CD4-positive, alpha-beta T cell (primary cell): ENCODE results near the gene BCAR3. TPM values are rescaled to one million over a fixed set of nuclear protein-coding genes. Genes with fewer than 3 reads are reported as not detected.

Experiments
- ATAC-seq: fragments of 200-7000 bp; cut with Tn5 transposase; one replicate; pipeline ENCODE4 v1.10.0; 2022; ENCODE audit warnings: mild to moderate bottlenecking; ENCODE audit not compliant: poor library complexity
- CTCF ChIA-PET: fragments of 350-600 bp; sonication (Branson Sonifier 250); formaldehyde crosslinking; loops from one replicate; lab custom pipeline; 2021; ENCODE audit warnings: antibody characterized with exemption, inconsistent platforms; lab: Charles Lee
- POLR2A ChIA-PET: fragments of 350-600 bp; sonication (Branson Sonifier 250); formaldehyde crosslinking; loops from one replicate; lab custom pipeline; 2021; ENCODE audit warnings: antibody characterized with exemption, inconsistent platforms; lab: Charles Lee
- DNase-seq, 14 experiments: peaks; one replicate each; pipeline ENCODE4 v3.0.0-alpha.2; 2013 to 2020; ENCODE audit warnings: mixed read lengths in 2 of 14
- H3K27ac ChIP-seq, 2 donors: one replicate each; pipeline versions ENCODE4 v1.5.1 to v1.7.0; 2013; ENCODE audit warnings: low read length in 2 of 2, low read depth in 1 of 2, mild to moderate bottlenecking in 1 of 2
- H3K27me3 ChIP-seq, 2 experiments: 1 replicate in 1 of 2; 2 replicates in 1 of 2; pipeline versions ENCODE4 v1.6.1 to v1.7.0; 2013; ENCODE audit warnings: low read length in 2 of 2, control low read depth in 1 of 2, mild to moderate bottlenecking in 1 of 2, moderate library complexity in 1 of 2; ENCODE audit not compliant: insufficient read depth in 2 of 2, control insufficient read depth in 1 of 2
- H3K36me3 ChIP-seq: one replicate; pipeline ENCODE4 v1.6.1; 2013; ENCODE audit warnings: low read length, control low read depth; ENCODE audit not compliant: insufficient read depth
- H3K4me1 ChIP-seq: one replicate; pipeline ENCODE4 v1.6.1; 2013; ENCODE audit warnings: low read length, control low read depth; ENCODE audit not compliant: insufficient read depth
- H3K4me3 ChIP-seq: one replicate; pipeline ENCODE4 v1.5.1; 2013; ENCODE audit warnings: mild to moderate bottlenecking, low read length, moderate library complexity
- H3K9me3 ChIP-seq, 2 experiments: 1 replicate in 1 of 2; 2 replicates in 1 of 2; pipeline versions ENCODE4 v1.6.1 to v1.7.0; 2013; ENCODE audit warnings: low read length in 2 of 2, mild to moderate bottlenecking in 2 of 2, control low read depth in 1 of 2, moderate library complexity in 1 of 2; ENCODE audit not compliant: control insufficient read depth in 1 of 2, insufficient read depth in 1 of 2
- H3K27ac Mint-ChIP-seq: one replicate; pipeline ENCODE4 v1.8.0; 2020; ENCODE audit warnings: mixed read lengths
- H3K27me3 Mint-ChIP-seq: one replicate; pipeline ENCODE4 v1.8.0; 2021; ENCODE audit warnings: mixed read lengths
- H3K36me3 Mint-ChIP-seq: one replicate; pipeline ENCODE4 v1.8.0; 2021; ENCODE audit warnings: low read depth, mixed read lengths
- H3K4me1 Mint-ChIP-seq: one replicate; pipeline ENCODE4 v1.8.0; 2021; ENCODE audit warnings: low read depth, mixed read lengths
- H3K4me3 Mint-ChIP-seq: one replicate; pipeline ENCODE4 v1.8.0; 2020; ENCODE audit warnings: mild to moderate bottlenecking, mixed read lengths
- H3K9me3 Mint-ChIP-seq: one replicate; pipeline ENCODE4 v1.8.0; 2020; ENCODE audit warnings: mixed read lengths
- intact Hi-C, 2 experiments: fragments of 100-400 bp; cut with DNase I in 1 of 2; cut with micrococcal nuclease in 1 of 2; formaldehyde crosslinking; loops; one replicate each; pipeline versions ENCODE4 v1.15.1 to v1.9.0; 2023 to 2025; cut with DNase I, micrococcal nuclease
- total RNA-seq, 174 experiments: library from RNA in 2 of 174; stranded (reverse) in 2 of 174; gene quantifications; one replicate each; pipeline ENCODE4 v1.2.3 and lab custom pipeline; 2021 to 2026
- TF ChIP-seq, protein P1 (sequence below): fragments of 200-600 bp; IDR thresholded peaks from one replicate; pipeline ENCODE4 v1.8.0; 2022; ENCODE audit warnings: antibody characterized with exemption, mild to moderate bottlenecking

BCAR3 gene
- total RNA-seq, 2 experiments from 2014 or later = 0.47 to 0.92 TPM

DNA sequence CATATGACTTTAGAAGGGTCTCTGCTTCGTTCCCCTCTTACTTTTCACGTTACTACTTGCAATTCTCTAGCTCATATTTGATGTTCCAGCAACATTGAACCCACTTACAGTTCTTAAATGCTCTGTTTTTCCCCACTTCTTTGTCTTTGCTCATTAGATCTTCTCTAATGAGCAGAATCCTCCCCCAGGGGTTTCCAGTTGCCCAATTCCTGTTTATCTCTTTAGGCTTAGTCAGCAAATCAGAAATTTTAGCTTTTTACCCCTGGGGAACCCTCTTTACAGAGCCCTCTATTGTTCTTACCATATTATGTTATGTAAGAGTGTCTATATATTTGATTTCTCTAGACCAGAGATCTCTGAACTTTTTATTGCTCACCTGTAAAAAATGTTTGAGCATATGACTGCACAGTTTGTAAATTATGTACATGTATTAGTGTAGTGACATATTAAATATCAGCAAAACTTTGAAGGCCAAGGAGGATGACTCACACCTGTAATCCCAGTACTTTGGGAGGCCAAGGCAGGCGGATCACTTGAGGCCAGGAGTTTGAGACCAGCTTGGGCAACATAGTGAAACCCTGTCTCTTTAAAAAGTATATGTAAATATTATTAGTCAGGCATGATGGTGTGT is 162.3 kb downstream of the BCAR3 start:
- H3K4me3 ChIP-seq = no peak overlapping the region
- DNase-seq (no peak), ATAC-seq (no peak)
- ChIA-PET POLR2A (no interaction called here), CTCF (interaction anchor here (1.6 kb wide), 1 partner anchor 20 kb away, joined by 3 read pairs; no protein-coding TSS in a partner anchor)
- H3K36me3 ChIP-seq = no peaks in the 10 kb centered on the region
- H3K9me3 ChIP-seq = no peaks in the 10 kb centered on the region
- H3K9me3 Mint-ChIP-seq = no peaks in the 10 kb centered on the region
- H3K27ac ChIP-seq = no peak overlapping the region
- no peaks in the 10 kb centered on the region for H3K4me1 ChIP-seq
- no peaks in the 10 kb centered on the region for H3K27me3 Mint-ChIP-seq
- H3K4me3 Mint-ChIP-seq = no peak overlapping the region
- no peaks in the 10 kb centered on the region for H3K4me1 Mint-ChIP-seq
- no peaks in the 10 kb centered on the region for H3K27me3 ChIP-seq
- H3K27ac Mint-ChIP-seq = no peak overlapping the region
- no peaks in the 10 kb centered on the region for H3K36me3 Mint-ChIP-seq
- intact Hi-C loops = no loop called here
- TF ChIP-seq, protein P1, sequence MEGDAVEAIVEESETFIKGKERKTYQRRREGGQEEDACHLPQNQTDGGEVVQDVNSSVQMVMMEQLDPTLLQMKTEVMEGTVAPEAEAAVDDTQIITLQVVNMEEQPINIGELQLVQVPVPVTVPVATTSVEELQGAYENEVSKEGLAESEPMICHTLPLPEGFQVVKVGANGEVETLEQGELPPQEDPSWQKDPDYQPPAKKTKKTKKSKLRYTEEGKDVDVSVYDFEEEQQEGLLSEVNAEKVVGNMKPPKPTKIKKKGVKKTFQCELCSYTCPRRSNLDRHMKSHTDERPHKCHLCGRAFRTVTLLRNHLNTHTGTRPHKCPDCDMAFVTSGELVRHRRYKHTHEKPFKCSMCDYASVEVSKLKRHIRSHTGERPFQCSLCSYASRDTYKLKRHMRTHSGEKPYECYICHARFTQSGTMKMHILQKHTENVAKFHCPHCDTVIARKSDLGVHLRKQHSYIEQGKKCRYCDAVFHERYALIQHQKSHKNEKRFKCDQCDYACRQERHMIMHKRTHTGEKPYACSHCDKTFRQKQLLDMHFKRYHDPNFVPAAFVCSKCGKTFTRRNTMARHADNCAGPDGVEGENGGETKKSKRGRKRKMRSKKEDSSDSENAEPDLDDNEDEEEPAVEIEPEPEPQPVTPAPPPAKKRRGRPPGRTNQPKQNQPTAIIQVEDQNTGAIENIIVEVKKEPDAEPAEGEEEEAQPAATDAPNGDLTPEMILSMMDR = no peak

DNA sequence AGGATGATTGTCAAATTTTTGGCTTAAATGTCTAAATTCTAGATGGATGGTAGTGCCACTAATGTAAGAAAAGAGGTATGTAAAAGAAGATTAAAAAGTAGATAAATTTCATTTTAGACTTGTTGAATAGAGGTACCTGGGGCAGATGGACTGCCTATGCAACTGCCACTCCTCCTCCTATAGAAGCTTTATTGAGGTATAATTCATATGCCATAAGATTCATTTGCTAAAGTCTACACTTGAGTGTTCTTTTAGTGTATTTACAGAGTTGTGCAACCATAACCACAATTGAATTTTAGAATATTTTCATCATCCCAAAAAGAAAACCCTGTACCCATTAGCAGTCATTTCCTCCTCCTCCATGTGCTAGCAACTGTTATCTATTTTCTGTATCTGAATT is 163.1 kb downstream of the BCAR3 start:
- H3K36me3 ChIP-seq = no peaks in the 10 kb centered on the region
- ChIA-PET CTCF (interaction anchor here (1.6 kb wide), 1 partner anchor 19 kb away, joined by 3 read pairs; no protein-coding TSS in a partner anchor), POLR2A (no interaction called here)
- Mint-ChIP-seq H3K36me3 (no peaks in the 10 kb centered on the region), H3K9me3 (no peaks in the 10 kb centered on the region), H3K4me1 (no peaks in the 10 kb centered on the region), H3K27me3 (no peaks in the 10 kb centered on the region), H3K4me3 (no peak overlapping the region), H3K27ac (no peak overlapping the region)
- no peaks in the 10 kb centered on the region for H3K4me1 ChIP-seq
- no peaks in the 10 kb centered on the region for H3K9me3 ChIP-seq
- H3K27ac ChIP-seq = no peak overlapping the region
- intact Hi-C loops = no loop called here
- no peak for DNase-seq
- H3K27me3 ChIP-seq = no peaks in the 10 kb centered on the region
- no peak overlapping the region for H3K4me3 ChIP-seq
- TF ChIP-seq, protein P1 = no peak
- no peak for ATAC-seq

- intact Hi-C loops = no loop called here
- no peak overlapping the region for H3K27ac Mint-ChIP-seq
- no peaks in the 10 kb centered on the region for H3K9me3 Mint-ChIP-seq
- Histone ChIP-seq H3K4me3 (no peak overlapping the region), H3K36me3 (no peaks in the 10 kb centered on the region), H3K4me1 (no peaks in the 10 kb centered on the region), H3K9me3 (no peaks in the 10 kb centered on the region), H3K27me3 (no peaks in the 10 kb centered on the region), H3K27ac (no peak overlapping the region)
- TF ChIP-seq, protein P1 = no peak
- no peak overlapping the region for H3K4me3 Mint-ChIP-seq
- ATAC-seq = no peak
- DNase-seq = no peak
- no peaks in the 10 kb centered on the region for H3K36me3 Mint-ChIP-seq
- no peaks in the 10 kb centered on the region for H3K4me1 Mint-ChIP-seq
- ChIA-PET CTCF (no interaction called here), POLR2A (interaction anchor here (0.6 kb wide), 1 partner anchor 1339 kb away, joined by 3 read pairs; no protein-coding TSS in a partner anchor)
- H3K27me3 Mint-ChIP-seq = no peaks in the 10 kb centered on the region
Observed at GRCh38 chr1:93516164-93516563, 165.5 kb downstream of the BCAR3 start.

Other genes starting within 250 kb of the BCAR3 start
- 1 to 10 TPM; 1.1 TPM for gene FNBP1L, start 233.7 kb downstream of the BCAR3 start, total RNA-seq
- gene DNTTIP2, start 197.4 kb upstream of the BCAR3 start, total RNA-seq = 100 to 1,000 TPM; 110 to 120 TPM
- gene GCLM, start 227.6 kb upstream of the BCAR3 start, total RNA-seq = 1 to 10 TPM; 6.1 to 6.8 TPM